Lower lobe of right lung (tissue), 2 donors: ENCODE data around the gene EMC9. TPM values are rescaled to one million over a fixed set of nuclear protein-coding genes. Genes with fewer than 3 reads are reported as not detected.

Source experiments
- ATAC-seq, 2 donors: fragments of 200-7000 bp; cut with Tn5 transposase; one replicate each; pipeline ENCODE4 v1.9.1; 2020 to 2022; ENCODE audit warnings: mild to moderate bottlenecking in 2 of 2, moderate library complexity in 2 of 2
- DNase-seq: peaks from one replicate; pipeline ENCODE4 v3.0.0-alpha.2; 2020
- H3K27ac ChIP-seq: fragments of 200-600 bp; one replicate; pipeline ENCODE4 v1.8.0; 2022
- H3K27me3 ChIP-seq: fragments of 200-600 bp; one replicate; pipeline ENCODE4 v1.8.0; 2022; ENCODE audit warnings: low read depth
- H3K36me3 ChIP-seq: fragments of 200-600 bp; one replicate; pipeline ENCODE4 v1.8.0; 2022; ENCODE audit warnings: mild to moderate bottlenecking
- H3K4me1 ChIP-seq: fragments of 200-600 bp; one replicate; pipeline ENCODE4 v1.8.0; 2022
- H3K4me3 ChIP-seq: fragments of 200-600 bp; one replicate; pipeline ENCODE4 v1.8.0; 2022; ENCODE audit warnings: mild to moderate bottlenecking
- H3K9me3 ChIP-seq: fragments of 200-600 bp; one replicate; pipeline ENCODE4 v1.8.0; 2022
- intact Hi-C: fragments of 100-400 bp; cut with DNase I; formaldehyde crosslinking; loops from one replicate; pipeline ENCODE4 v1.11.0; 2022
- total RNA-seq: library from RNA; stranded (reverse); fragmentation: NEBNext Ultra II Directional; extraction: Animal tissue kit (Norgen Biotek cat#: 25700); gene quantifications from one replicate; pipeline ENCODE4 v1.2.1, GENCODE V29; 2021
- TF ChIP-seq, protein P1 (sequence below): fragments of 200-600 bp; IDR thresholded peaks from one replicate; pipeline ENCODE4 v1.8.0; 2022; ENCODE audit warnings: antibody characterized with exemption, mild to moderate bottlenecking
- donor health status: DM: no; HTN: yes; CAD: no; lungs with severe emphysema.

Gene EMC9
- total RNA-seq, 1 donor from 2014 or later, result 9.3 TPM

DNA sequence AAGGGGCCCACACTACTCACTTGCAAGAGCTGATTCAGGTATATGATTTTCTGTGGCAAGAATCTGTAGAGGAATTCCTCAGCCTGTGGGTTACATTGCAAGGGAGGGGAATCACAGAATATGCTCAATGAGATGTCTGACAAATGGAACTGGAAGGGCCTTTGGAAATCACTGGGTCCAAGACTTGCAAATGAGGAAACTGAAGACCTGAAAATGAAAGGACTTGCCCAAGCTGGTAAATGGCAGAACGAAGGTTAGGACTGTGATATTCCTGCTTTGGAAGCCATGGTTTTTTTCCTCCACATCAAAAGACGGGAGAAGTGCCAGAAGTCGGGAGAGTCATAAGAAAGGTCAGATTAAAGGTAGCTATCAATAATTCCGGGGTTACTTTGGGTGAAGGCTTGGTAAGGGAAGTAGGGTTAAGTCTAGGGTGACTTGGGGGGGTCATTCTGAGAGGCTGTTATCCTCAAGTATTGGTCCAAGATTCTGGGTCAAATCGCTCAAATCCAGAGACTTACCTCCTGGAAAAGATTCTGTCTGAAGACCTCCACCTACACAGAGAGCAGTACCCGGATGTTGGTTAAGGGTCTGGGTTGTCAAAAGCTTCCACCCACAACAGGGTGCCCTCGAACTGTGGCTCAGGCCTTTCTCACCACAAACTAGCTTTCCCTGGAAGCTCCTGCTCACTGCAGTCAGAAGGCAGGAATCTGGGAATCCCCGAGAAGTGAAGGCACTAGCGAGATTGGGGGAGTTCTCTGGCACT lies 4.5 kb upstream of the EMC9 start:
- intact Hi-C loops, result no loop called here
- no peak for DNase-seq
- Histone ChIP-seq H3K36me3 (peaks cover 46% of the 10 kb centered on the region), H3K27me3 (no peaks in the 10 kb centered on the region), H3K4me3 (peak overlapping the region; percentile 97), H3K4me1 (peaks cover 44% of the 10 kb centered on the region), H3K27ac (peak overlapping the region; percentile 90), H3K9me3 (no peaks in the 10 kb centered on the region)
- TF ChIP-seq, protein P1, sequence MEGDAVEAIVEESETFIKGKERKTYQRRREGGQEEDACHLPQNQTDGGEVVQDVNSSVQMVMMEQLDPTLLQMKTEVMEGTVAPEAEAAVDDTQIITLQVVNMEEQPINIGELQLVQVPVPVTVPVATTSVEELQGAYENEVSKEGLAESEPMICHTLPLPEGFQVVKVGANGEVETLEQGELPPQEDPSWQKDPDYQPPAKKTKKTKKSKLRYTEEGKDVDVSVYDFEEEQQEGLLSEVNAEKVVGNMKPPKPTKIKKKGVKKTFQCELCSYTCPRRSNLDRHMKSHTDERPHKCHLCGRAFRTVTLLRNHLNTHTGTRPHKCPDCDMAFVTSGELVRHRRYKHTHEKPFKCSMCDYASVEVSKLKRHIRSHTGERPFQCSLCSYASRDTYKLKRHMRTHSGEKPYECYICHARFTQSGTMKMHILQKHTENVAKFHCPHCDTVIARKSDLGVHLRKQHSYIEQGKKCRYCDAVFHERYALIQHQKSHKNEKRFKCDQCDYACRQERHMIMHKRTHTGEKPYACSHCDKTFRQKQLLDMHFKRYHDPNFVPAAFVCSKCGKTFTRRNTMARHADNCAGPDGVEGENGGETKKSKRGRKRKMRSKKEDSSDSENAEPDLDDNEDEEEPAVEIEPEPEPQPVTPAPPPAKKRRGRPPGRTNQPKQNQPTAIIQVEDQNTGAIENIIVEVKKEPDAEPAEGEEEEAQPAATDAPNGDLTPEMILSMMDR, result no peak
- ATAC-seq, result peak in 1 of 2 donors; percentile 0

DNA sequence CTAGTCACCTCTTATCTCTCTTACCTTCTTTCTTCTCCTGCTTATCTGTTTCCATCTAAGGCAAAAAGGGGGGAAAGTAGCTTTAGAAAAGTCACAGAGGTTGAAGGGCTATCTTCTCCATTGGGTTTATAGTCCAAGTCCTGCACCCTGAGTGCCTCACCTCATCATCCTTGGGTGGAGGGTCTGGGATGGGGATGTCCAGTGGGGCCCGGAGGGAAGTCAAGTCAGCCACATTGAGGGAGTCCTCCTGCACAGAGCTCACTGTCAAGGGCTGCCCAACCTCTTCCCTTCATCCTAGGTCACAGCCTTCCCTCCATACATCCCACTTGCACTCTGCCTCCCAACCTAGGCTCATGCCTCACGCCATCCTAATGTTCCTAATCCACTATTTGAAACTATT lies 3.8 kb upstream of the EMC9 start:
- TF ChIP-seq, protein P1, result no peak
- Histone ChIP-seq H3K36me3 (peaks cover 40% of the 10 kb centered on the region), H3K4me1 (peaks cover 49% of the 10 kb centered on the region), H3K9me3 (no peaks in the 10 kb centered on the region), H3K27ac (peak overlapping the region; percentile 90), H3K27me3 (no peaks in the 10 kb centered on the region), H3K4me3 (peak overlapping the region; percentile 97)
- ATAC-seq (no peak), DNase-seq (no peak)
- intact Hi-C loops, result no loop called here

DNA sequence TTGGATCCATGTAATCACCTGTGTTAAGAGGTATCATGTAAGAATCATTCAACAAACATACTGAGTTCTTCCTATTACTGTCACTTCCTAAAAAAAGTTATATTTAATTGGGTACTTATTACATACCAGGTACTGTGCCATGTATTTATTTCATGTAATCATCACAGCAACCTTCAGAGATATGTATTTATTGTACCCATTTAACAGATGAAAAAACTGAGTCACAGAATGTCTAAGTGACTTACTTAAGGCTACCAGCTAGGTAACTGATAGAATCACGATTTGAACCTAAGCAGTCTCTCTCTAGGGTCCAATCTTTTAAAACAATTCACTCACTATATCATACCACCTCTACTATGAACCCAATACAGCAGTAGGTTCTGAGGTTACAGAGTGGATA lies 3.1 kb upstream of the EMC9 start:
- TF ChIP-seq, protein P1, result no peak
- Histone ChIP-seq H3K36me3 (peaks cover 38% of the 10 kb centered on the region), H3K27me3 (no peaks in the 10 kb centered on the region), H3K4me3 (no peak overlapping the region), H3K4me1 (peaks cover 51% of the 10 kb centered on the region), H3K9me3 (no peaks in the 10 kb centered on the region), H3K27ac (no peak overlapping the region)
- intact Hi-C loops, result no loop called here
- no peak for DNase-seq
- no peak for ATAC-seq

DNA sequence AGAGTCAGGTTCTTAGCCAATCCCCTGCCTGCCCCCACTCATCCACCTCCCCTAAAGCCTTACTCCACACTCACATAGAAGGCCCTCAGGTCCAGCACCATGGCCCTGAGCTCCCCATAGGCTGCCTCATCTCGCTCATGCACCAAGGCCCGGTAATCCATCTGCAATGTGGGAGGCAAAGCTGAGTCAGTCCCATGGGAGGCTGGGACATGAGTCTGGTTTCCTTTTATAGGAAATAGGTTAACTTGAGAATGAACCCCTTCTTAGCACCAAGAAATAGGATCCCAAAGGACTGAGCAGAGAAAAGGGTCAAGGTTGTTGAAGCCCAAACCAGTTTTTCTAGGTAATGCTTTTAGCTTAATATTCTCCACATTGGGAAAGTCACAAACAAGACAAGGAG lies 2.1 kb upstream of the EMC9 start:
- intact Hi-C loops, result no loop called here
- ATAC-seq, result no peak
- Histone ChIP-seq H3K4me3 (no peak overlapping the region), H3K27me3 (no peaks in the 10 kb centered on the region), H3K36me3 (peaks cover 38% of the 10 kb centered on the region), H3K9me3 (no peaks in the 10 kb centered on the region), H3K27ac (no peak overlapping the region), H3K4me1 (peaks cover 50% of the 10 kb centered on the region)
- DNase-seq, result no peak
- TF ChIP-seq, protein P1, result no peak

DNA sequence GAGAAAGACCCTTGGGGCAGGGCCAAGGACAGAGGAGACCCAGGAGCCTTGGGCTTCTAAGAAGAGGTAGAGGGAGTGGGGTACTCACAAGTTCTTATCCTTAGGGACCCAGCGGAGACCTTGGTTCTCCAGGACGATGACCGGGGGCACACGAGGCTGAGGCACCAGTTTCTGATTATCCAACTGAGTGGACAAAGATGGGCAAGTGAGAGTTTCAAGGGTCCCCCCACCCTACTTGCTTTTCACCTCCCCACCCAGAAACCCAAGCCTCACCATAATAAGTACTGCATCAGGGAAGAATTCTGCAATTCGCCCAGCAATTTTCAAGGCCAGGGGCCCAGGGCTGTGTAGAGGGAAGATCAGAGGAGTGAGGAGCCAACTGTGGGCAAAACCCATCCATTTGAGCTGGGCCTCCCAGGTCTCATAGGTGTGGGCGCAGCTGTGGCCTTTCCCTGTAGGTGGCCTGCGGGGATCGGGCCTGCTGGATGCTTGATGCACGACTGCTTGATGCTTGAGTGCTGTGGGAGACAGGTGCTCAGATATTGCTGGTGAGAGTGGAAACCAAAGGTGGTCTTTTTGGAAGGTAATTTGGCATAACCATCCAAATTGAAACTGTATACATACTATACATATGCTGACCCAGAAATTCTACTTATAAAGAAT lies 2.0 kb downstream of the EMC9 start:
- Histone ChIP-seq H3K27ac (no peak overlapping the region), H3K4me3 (peak overlapping the region; percentile 90), H3K4me1 (peaks cover 53% of the 10 kb centered on the region), H3K36me3 (peaks cover 42% of the 10 kb centered on the region), H3K27me3 (no peaks in the 10 kb centered on the region), H3K9me3 (no peaks in the 10 kb centered on the region)
- intact Hi-C loops, result no loop called here
- no peak for ATAC-seq
- TF ChIP-seq, protein P1, result no peak
- DNase-seq, result no peak
